GM23338 (cell line): ENCODE data around the gene CACNG8. TPM values are rescaled to one million over a fixed set of nuclear protein-coding genes. Genes with fewer than 3 reads are reported as not detected.

Experiments used
- ATAC-seq: fragments of 200-7000 bp; cut with Tn5 transposase; 3 replicates; pipeline ENCODE4 v1.9.1; 2020
- DNase-seq: peaks from one replicate; pipeline ENCODE4 v3.0.0-alpha.2; 2015; ENCODE audit warnings: low spot score
- H2AFZ ChIP-seq: fragments of 200-600 bp; sonication (generic); 2 replicates; pipeline ENCODE4 v1.8.0; 2016; ENCODE audit warnings: antibody characterized with exemption, mild to moderate bottlenecking, moderate library complexity
- H3F3A ChIP-seq: fragments of 200-600 bp; sonication (generic); replicated peaks from 2 replicates; pipeline ENCODE4 v1.8.0; 2017; ENCODE audit warnings: antibody characterized with exemption, mixed run types, low read depth
- H3K27ac ChIP-seq: fragments of 200-600 bp; sonication (generic); 2 replicates; pipeline ENCODE4 v1.6.1; 2016; ENCODE audit warnings: low read depth
- H3K27me3 ChIP-seq: fragments of 200-600 bp; sonication (generic); 2 replicates; pipeline ENCODE4 v1.8.0; 2016; ENCODE audit warnings: mild to moderate bottlenecking, mixed run types, moderate library complexity; ENCODE audit not compliant: insufficient read depth
- H3K36me3 ChIP-seq: fragments of 200-600 bp; sonication (generic); 2 replicates; pipeline ENCODE4 v1.8.0; 2016; ENCODE audit warnings: mild to moderate bottlenecking; ENCODE audit not compliant: insufficient read depth
- H3K4me1 ChIP-seq: fragments of 200-600 bp; sonication (generic); 2 replicates; pipeline ENCODE4 v1.8.0; 2016; ENCODE audit warnings: mild to moderate bottlenecking, moderate library complexity; ENCODE audit not compliant: insufficient read depth
- H3K4me2 ChIP-seq: fragments of 200-600 bp; sonication (generic); 2 replicates; pipeline ENCODE4 v1.7.1; 2017; ENCODE audit warnings: mixed run types
- H3K4me3 ChIP-seq: fragments of 200-600 bp; sonication (generic); 2 replicates; pipeline ENCODE4 v1.6.1; 2016; ENCODE audit warnings: mixed run types
- H3K79me2 ChIP-seq: fragments of 200-600 bp; sonication (generic); replicated peaks from 2 replicates; pipeline ENCODE4 v1.8.0; 2017; ENCODE audit warnings: mild to moderate bottlenecking; ENCODE audit not compliant: insufficient read depth
- H3K9me2 ChIP-seq: fragments of 200-600 bp; sonication (generic); 2 replicates; pipeline ENCODE4 v1.8.0; 2017; ENCODE audit not compliant: insufficient read depth
- H4K20me1 ChIP-seq: fragments of 200-600 bp; sonication (generic); replicated peaks from 2 replicates; pipeline ENCODE4 v1.8.0; 2017; ENCODE audit warnings: mild to moderate bottlenecking; ENCODE audit not compliant: insufficient read depth
- H3K27ac Mint-ChIP-seq: 2 replicates; pipeline ENCODE4 v1.8.0; 2020; ENCODE audit warnings: inconsistent platforms, mild to moderate bottlenecking, moderate library complexity, mixed read lengths
- H3K27me3 Mint-ChIP-seq: 3 replicates; pipeline ENCODE4 v1.8.0; 2022; ENCODE audit warnings: low read depth, mild to moderate bottlenecking, moderate library complexity, mixed read lengths, inconsistent platforms; ENCODE audit not compliant: insufficient read depth, poor library complexity
- H3K36me3 Mint-ChIP-seq: 3 replicates; pipeline ENCODE4 v1.8.0; 2021; ENCODE audit warnings: low read depth, mild to moderate bottlenecking, inconsistent platforms, moderate library complexity, mixed read lengths
- H3K4me1 Mint-ChIP-seq: 3 replicates; pipeline ENCODE4 v1.8.0; 2020; ENCODE audit warnings: mild to moderate bottlenecking, inconsistent platforms, mixed read lengths
- H3K4me3 Mint-ChIP-seq: 3 replicates; pipeline ENCODE4 v1.8.0; 2021; ENCODE audit warnings: moderate library complexity, mild to moderate bottlenecking, inconsistent platforms, mixed read lengths
- H3K9me3 Mint-ChIP-seq: 3 replicates; pipeline ENCODE4 v1.8.0; 2020; ENCODE audit warnings: moderate library complexity, mild to moderate bottlenecking, inconsistent platforms, mixed read lengths
- EZH2phosphoT487 ChIP-seq: fragments of 200-600 bp; sonication (generic); IDR thresholded peaks from one replicate; pipeline ENCODE4 v1.8.1; 2018; ENCODE audit warnings: antibody characterized with exemption; ENCODE audit not compliant: unreplicated experiment
- JUNB ChIP-seq: IDR thresholded peaks from one replicate; pipeline ENCODE4 v1.6.1; 2016; ENCODE audit warnings: antibody characterized with exemption; ENCODE audit not compliant: unreplicated experiment
- NANOG ChIP-seq: IDR thresholded peaks from 2 replicates; pipeline ENCODE4 v1.6.1; 2016; ENCODE audit warnings: antibody characterized with exemption, borderline replicate concordance
- POLR2AphosphoS5 ChIP-seq: IDR thresholded peaks from 2 replicates; pipeline ENCODE4 v1.6.1; 2016; ENCODE audit warnings: antibody characterized with exemption, low read depth
- REST ChIP-seq: IDR thresholded peaks from one replicate; pipeline ENCODE4 v1.6.1; 2018; ENCODE audit warnings: antibody characterized with exemption; ENCODE audit not compliant: unreplicated experiment
- STAT1 ChIP-seq: IDR thresholded peaks from one replicate; pipeline ENCODE4 v1.6.1; 2016; ENCODE audit warnings: antibody characterized with exemption; ENCODE audit not compliant: unreplicated experiment
- ZNF331 ChIP-seq: fragments of 250-450 bp; sonication (Bioruptor Pico); IDR thresholded peaks from 2 replicates; pipeline ENCODE4 v1.5.0; 2020; ENCODE audit warnings: low read depth, mild to moderate bottlenecking, moderate library complexity
- polyA plus RNA-seq: library from polyadenylated mRNA; unstranded; fragments of >200 nt; fragmentation: Nextera tagmentation; extraction: Ambion mirVana; gene quantifications from 2 replicates; pipeline ENCODE4 v1.2.1, GENCODE V29; 2016
- total RNA-seq: library from RNA; depleted of rRNA; stranded (reverse); fragments of >200 nt; shearing (Covaris generic); gene quantifications from 2 replicates; pipeline ENCODE4 v1.2.3, GENCODE V29; 2014
- TF ChIP-seq, protein P1 (sequence below): fragments of 250-450 bp; sonication (Bioruptor Pico); IDR thresholded peaks from 2 replicates; pipeline ENCODE4 v1.5.0; 2020; ENCODE audit warnings: mild to moderate bottlenecking, moderate library complexity

Gene CACNG8
- total and polyA plus RNA-seq, 2 experiments from 2014 or later = 2.2 to 3.9 TPM

- TF ChIP-seq REST = no peak
Measured at GRCh38 chr19:53983457-53984289, 20.9 kb downstream of the CACNG8 start (continued).

GRCh38 chr19:53985863-53986262 lies 23.1 kb downstream of the CACNG8 start:
- Histone ChIP-seq H4K20me1 (peaks cover 8% of the 10 kb centered on the region), H3K27me3 (peaks cover 45% of the 10 kb centered on the region), H3F3A (peaks cover 17% of the 10 kb centered on the region; the same call in 1 of the 2 replicates), H3K9me2 (no peaks in the 10 kb centered on the region), H3K36me3 (no peaks in the 10 kb centered on the region), H2AFZ (no peak overlapping the region), H3K79me2 (no peaks in the 10 kb centered on the region), H3K4me2 (no peak overlapping the region), H3K4me3 (no peak overlapping the region), H3K27ac (no peak overlapping the region), H3K4me1 (peaks cover 17% of the 10 kb centered on the region)
- DNase-seq (no peak), ATAC-seq (no peak)
- H3K9me3 Mint-ChIP-seq = no peaks in the 10 kb centered on the region
- peaks cover 18% of the 10 kb centered on the region for H3K4me1 Mint-ChIP-seq
- peaks cover 14% of the 10 kb centered on the region for H3K27me3 Mint-ChIP-seq
- no peak overlapping the region for H3K27ac Mint-ChIP-seq
- peaks cover 5% of the 10 kb centered on the region; the same call in 1 of the 3 replicates for H3K36me3 Mint-ChIP-seq
- no peak overlapping the region for H3K4me3 Mint-ChIP-seq
- TF ChIP-seq ZNF331 (CRISPR knock-in tag) (no peak), STAT1 (no peak), EZH2phosphoT487 (no peak), JUNB (no peak), POLR2AphosphoS5 (no peak), NANOG (no peak), REST (no peak)
- TF ChIP-seq, protein P1, sequence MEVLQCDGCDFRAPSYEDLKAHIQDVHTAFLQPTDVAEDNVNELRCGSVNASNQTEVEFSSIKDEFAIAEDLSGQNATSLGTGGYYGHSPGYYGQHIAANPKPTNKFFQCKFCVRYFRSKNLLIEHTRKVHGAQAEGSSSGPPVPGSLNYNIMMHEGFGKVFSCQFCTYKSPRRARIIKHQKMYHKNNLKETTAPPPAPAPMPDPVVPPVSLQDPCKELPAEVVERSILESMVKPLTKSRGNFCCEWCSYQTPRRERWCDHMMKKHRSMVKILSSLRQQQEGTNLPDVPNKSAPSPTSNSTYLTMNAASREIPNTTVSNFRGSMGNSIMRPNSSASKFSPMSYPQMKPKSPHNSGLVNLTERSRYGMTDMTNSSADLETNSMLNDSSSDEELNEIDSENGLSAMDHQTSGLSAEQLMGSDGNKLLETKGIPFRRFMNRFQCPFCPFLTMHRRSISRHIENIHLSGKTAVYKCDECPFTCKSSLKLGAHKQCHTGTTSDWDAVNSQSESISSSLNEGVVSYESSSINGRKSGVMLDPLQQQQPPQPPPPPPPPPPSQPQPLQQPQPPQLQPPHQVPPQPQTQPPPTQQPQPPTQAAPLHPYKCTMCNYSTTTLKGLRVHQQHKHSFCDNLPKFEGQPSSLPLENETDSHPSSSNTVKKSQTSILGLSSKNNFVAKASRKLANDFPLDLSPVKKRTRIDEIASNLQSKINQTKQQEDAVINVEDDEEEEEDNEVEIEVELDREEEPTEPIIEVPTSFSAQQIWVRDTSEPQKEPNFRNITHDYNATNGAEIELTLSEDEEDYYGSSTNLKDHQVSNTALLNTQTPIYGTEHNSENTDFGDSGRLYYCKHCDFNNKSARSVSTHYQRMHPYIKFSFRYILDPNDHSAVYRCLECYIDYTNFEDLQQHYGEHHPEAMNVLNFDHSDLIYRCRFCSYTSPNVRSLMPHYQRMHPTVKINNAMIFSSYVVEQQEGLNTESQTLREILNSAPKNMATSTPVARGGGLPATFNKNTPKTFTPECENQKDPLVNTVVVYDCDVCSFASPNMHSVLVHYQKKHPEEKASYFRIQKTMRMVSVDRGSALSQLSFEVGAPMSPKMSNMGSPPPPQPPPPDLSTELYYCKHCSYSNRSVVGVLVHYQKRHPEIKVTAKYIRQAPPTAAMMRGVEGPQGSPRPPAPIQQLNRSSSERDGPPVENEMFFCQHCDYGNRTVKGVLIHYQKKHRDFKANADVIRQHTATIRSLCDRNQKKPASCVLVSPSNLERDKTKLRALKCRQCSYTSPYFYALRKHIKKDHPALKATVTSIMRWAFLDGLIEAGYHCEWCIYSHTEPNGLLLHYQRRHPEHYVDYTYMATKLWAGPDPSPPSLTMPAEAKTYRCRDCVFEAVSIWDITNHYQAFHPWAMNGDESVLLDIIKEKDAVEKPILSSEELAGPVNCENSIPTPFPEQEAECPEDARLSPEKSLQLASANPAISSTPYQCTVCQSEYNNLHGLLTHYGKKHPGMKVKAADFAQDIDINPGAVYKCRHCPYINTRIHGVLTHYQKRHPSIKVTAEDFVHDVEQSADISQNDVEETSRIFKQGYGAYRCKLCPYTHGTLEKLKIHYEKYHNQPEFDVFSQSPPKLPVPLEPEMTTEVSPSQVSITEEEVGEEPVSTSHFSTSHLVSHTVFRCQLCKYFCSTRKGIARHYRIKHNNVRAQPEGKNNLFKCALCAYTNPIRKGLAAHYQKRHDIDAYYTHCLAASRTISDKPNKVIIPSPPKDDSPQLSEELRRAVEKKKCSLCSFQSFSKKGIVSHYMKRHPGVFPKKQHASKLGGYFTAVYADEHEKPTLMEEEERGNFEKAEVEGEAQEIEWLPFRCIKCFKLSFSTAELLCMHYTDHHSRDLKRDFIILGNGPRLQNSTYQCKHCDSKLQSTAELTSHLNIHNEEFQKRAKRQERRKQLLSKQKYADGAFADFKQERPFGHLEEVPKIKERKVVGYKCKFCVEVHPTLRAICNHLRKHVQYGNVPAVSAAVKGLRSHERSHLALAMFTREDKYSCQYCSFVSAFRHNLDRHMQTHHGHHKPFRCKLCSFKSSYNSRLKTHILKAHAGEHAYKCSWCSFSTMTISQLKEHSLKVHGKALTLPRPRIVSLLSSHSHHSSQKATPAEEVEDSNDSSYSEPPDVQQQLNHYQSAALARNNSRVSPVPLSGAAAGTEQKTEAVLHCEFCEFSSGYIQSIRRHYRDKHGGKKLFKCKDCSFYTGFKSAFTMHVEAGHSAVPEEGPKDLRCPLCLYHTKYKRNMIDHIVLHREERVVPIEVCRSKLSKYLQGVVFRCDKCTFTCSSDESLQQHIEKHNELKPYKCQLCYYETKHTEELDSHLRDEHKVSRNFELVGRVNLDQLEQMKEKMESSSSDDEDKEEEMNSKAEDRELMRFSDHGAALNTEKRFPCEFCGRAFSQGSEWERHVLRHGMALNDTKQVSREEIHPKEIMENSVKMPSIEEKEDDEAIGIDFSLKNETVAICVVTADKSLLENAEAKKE (CRISPR knock-in tag) = no peak
